Measurements from ENCODE around the gene ANKRD34B.

DNA sequence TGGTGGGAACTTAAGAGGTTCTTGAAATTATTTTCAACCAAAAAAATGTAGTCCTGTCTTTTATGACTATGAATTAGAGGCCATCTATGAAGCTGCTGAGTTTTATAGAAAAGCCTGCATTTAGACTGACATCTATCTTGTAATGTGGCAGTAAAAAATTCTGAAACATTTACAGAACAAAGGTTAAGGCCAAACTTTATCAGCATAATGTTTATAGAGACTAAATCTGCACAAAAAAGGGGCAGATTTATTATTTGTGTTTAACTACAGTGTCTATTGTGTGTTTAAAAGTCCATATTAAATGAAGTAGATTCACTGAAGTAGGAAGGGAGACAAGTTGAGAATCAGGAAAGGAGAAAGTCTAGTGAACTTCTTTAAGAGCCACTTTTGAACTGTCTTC, 37.3 kb upstream of the ANKRD34B start:
- TF ChIP-seq, protein P1, sequence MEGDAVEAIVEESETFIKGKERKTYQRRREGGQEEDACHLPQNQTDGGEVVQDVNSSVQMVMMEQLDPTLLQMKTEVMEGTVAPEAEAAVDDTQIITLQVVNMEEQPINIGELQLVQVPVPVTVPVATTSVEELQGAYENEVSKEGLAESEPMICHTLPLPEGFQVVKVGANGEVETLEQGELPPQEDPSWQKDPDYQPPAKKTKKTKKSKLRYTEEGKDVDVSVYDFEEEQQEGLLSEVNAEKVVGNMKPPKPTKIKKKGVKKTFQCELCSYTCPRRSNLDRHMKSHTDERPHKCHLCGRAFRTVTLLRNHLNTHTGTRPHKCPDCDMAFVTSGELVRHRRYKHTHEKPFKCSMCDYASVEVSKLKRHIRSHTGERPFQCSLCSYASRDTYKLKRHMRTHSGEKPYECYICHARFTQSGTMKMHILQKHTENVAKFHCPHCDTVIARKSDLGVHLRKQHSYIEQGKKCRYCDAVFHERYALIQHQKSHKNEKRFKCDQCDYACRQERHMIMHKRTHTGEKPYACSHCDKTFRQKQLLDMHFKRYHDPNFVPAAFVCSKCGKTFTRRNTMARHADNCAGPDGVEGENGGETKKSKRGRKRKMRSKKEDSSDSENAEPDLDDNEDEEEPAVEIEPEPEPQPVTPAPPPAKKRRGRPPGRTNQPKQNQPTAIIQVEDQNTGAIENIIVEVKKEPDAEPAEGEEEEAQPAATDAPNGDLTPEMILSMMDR (optimal IDR thresholded peaks at IDR 0.05 in 1 of 3, IDR thresholded peaks at IDR 0.05 in 1 of 3, conservative IDR thresholded peaks at IDR 0.05 in 1 of 3; ENCODE audit: extremely low read depth in 1 of 3, insufficient read depth in 2 of 3, low read length in 3 of 3) = no peak
- no peak for TF ChIP-seq EZH2 (IDR thresholded peaks at IDR 0.05; ENCODE audit: low read length)
